Measurements from ENCODE around the gene COLQ.

COLQ gene

GRCh38 chr3:15490158-15490557 lies 31.3 kb downstream of the COLQ start:
- H3K4ac ChIP-seq (ENCODE audit: low read length), result no peak overlapping the region
- no CpG with 5 or more reads among the region's 2 CpGs for WGBS, 2 donors (ENCODE audit: extremely low coverage in 2 of 2, insufficient read length in 2 of 2, insufficient replicate concordance in 1 of 2)
- H4K8ac ChIP-seq (ENCODE audit: low read depth, low read length), result no peak overlapping the region
- no peak overlapping the region for H3K4me3 ChIP-seq (ENCODE audit: low read length in 2 of 2)
- no peak for DNase-seq (ENCODE audit: low spot score)
- peaks cover 0 to 4% of the 10 kb centered on the region in 2 donors for H3K36me3 ChIP-seq (replicated peaks in 1 of 2; ENCODE audit: control insufficient read depth in 2 of 2, insufficient read depth in 2 of 2, low read length in 2 of 2)
- H3K4me2 ChIP-seq (ENCODE audit: insufficient read depth, low read length, poor library complexity, severe bottlenecking), result no peak overlapping the region
- H3K9me3 ChIP-seq (replicated peaks in 1 of 2; ENCODE audit: control insufficient read depth in 2 of 2, insufficient read depth in 1 of 2, low read depth in 1 of 2, low read length in 2 of 2), result no peaks in the 10 kb centered on the region
- H3K27me3 ChIP-seq (ENCODE audit: control insufficient read depth in 3 of 3, insufficient read depth in 3 of 3, low read depth in 1 of 3, low read length in 3 of 3), result no peaks in the 10 kb centered on the region
- H2AFZ ChIP-seq (ENCODE audit: low read length), result no peak overlapping the region
- H3K23ac ChIP-seq (ENCODE audit: low read depth, low read length, poor library complexity), result no peak overlapping the region
- H3K79me1 ChIP-seq (ENCODE audit: low read depth, low read length), result no peaks in the 10 kb centered on the region
- H2BK120ac ChIP-seq (ENCODE audit: low read depth, low read length), result no peak overlapping the region
- no peak overlapping the region for H3K14ac ChIP-seq (ENCODE audit: low read length)
- no peak overlapping the region for H2BK15ac ChIP-seq (ENCODE audit: low read length)
- H4K91ac ChIP-seq (ENCODE audit: low read depth, low read length, poor library complexity), result no peak overlapping the region
- H3K27ac ChIP-seq (replicated peaks; ENCODE audit: low read length), result no peak overlapping the region
- no peak overlapping the region for H2BK5ac ChIP-seq (ENCODE audit: low read length)
- H2BK12ac ChIP-seq (ENCODE audit: low read length), result no peak overlapping the region
- no peak overlapping the region for H3K9ac ChIP-seq (ENCODE audit: low read depth, low read length, poor library complexity)
- H2AK5ac ChIP-seq (ENCODE audit: low read depth, low read length), result no peak overlapping the region
- H3K18ac ChIP-seq (ENCODE audit: low read length), result no peak overlapping the region
- H3K4me1 ChIP-seq (ENCODE audit: control insufficient read depth in 2 of 2, insufficient read depth in 1 of 2, low read depth in 1 of 2, low read length in 2 of 2), result peaks cover 0 to 3% of the 10 kb centered on the region in 2 donors

GRCh38 chr3:15488002-15488401 lies 33.5 kb downstream of the COLQ start:
- Histone ChIP-seq H3K36me3 (replicated peaks in 1 of 2; ENCODE audit: control insufficient read depth in 2 of 2, insufficient read depth in 2 of 2, low read length in 2 of 2) (peaks cover 0 to 4% of the 10 kb centered on the region in 2 donors), H3K4me3 (ENCODE audit: low read length in 2 of 2) (no peak overlapping the region), H2BK120ac (ENCODE audit: low read depth, low read length) (no peak overlapping the region), H3K27ac (replicated peaks; ENCODE audit: low read length) (no peak overlapping the region), H3K27me3 (ENCODE audit: control insufficient read depth in 3 of 3, insufficient read depth in 3 of 3, low read depth in 1 of 3, low read length in 3 of 3) (no peaks in the 10 kb centered on the region), H3K79me1 (ENCODE audit: low read depth, low read length) (no peaks in the 10 kb centered on the region), H2BK5ac (ENCODE audit: low read length) (no peak overlapping the region), H3K4me1 (ENCODE audit: control insufficient read depth in 2 of 2, insufficient read depth in 1 of 2, low read depth in 1 of 2, low read length in 2 of 2) (no peaks in the 10 kb centered on the region), H2AFZ (ENCODE audit: low read length) (no peak overlapping the region), H3K18ac (ENCODE audit: low read length) (no peak overlapping the region), H4K91ac (ENCODE audit: low read depth, low read length, poor library complexity) (no peak overlapping the region), H3K9me3 (replicated peaks in 1 of 2; ENCODE audit: control insufficient read depth in 2 of 2, insufficient read depth in 1 of 2, low read depth in 1 of 2, low read length in 2 of 2) (no peaks in the 10 kb centered on the region), H2AK5ac (ENCODE audit: low read depth, low read length) (no peak overlapping the region), H3K23ac (ENCODE audit: low read depth, low read length, poor library complexity) (no peak overlapping the region), H3K4ac (ENCODE audit: low read length) (no peak overlapping the region), H4K8ac (ENCODE audit: low read depth, low read length) (no peak overlapping the region), H3K14ac (ENCODE audit: low read length) (no peak overlapping the region), H3K4me2 (ENCODE audit: insufficient read depth, low read length, poor library complexity, severe bottlenecking) (no peak overlapping the region), H2BK15ac (ENCODE audit: low read length) (no peak overlapping the region), H3K9ac (ENCODE audit: low read depth, low read length, poor library complexity) (no peak overlapping the region), H2BK12ac (ENCODE audit: low read length) (no peak overlapping the region)
- no peak for DNase-seq (ENCODE audit: low spot score)
- no CpG with 5 or more reads among the region's 9 CpGs for WGBS, 2 donors (ENCODE audit: extremely low coverage in 2 of 2, insufficient read length in 2 of 2, insufficient replicate concordance in 1 of 2)

GRCh38 chr3:15486979-15487378 lies 34.5 kb downstream of the COLQ start:
- DNase-seq (ENCODE audit: low spot score), result no peak
- no peak overlapping the region for H3K18ac ChIP-seq (ENCODE audit: low read length)
- H2BK5ac ChIP-seq (ENCODE audit: low read length), result no peak overlapping the region
- H3K27me3 ChIP-seq (ENCODE audit: control insufficient read depth in 3 of 3, insufficient read depth in 3 of 3, low read depth in 1 of 3, low read length in 3 of 3), result no peaks in the 10 kb centered on the region
- no peak overlapping the region for H2AFZ ChIP-seq (ENCODE audit: low read length)
- no peaks in the 10 kb centered on the region for H3K79me1 ChIP-seq (ENCODE audit: low read depth, low read length)
- H3K36me3 ChIP-seq (replicated peaks in 1 of 2; ENCODE audit: control insufficient read depth in 2 of 2, insufficient read depth in 2 of 2, low read length in 2 of 2), result peaks cover 0 to 4% of the 10 kb centered on the region in 2 donors
- no peak overlapping the region for H3K9ac ChIP-seq (ENCODE audit: low read depth, low read length, poor library complexity)
- H3K23ac ChIP-seq (ENCODE audit: low read depth, low read length, poor library complexity), result no peak overlapping the region
- H3K4me3 ChIP-seq (ENCODE audit: low read length in 2 of 2), result no peak overlapping the region
- H3K4me1 ChIP-seq (ENCODE audit: control insufficient read depth in 2 of 2, insufficient read depth in 1 of 2, low read depth in 1 of 2, low read length in 2 of 2), result no peaks in the 10 kb centered on the region
- no peak overlapping the region for H3K27ac ChIP-seq (replicated peaks; ENCODE audit: low read length)
- H2BK15ac ChIP-seq (ENCODE audit: low read length), result no peak overlapping the region
- no peaks in the 10 kb centered on the region for H3K9me3 ChIP-seq (replicated peaks in 1 of 2; ENCODE audit: control insufficient read depth in 2 of 2, insufficient read depth in 1 of 2, low read depth in 1 of 2, low read length in 2 of 2)
- no peak overlapping the region for H4K8ac ChIP-seq (ENCODE audit: low read depth, low read length)
- no peak overlapping the region for H2AK5ac ChIP-seq (ENCODE audit: low read depth, low read length)
- H4K91ac ChIP-seq (ENCODE audit: low read depth, low read length, poor library complexity), result no peak overlapping the region
- no peak overlapping the region for H3K4ac ChIP-seq (ENCODE audit: low read length)
- no CpG with 5 or more reads among the region's 4 CpGs for WGBS, 2 donors (ENCODE audit: extremely low coverage in 2 of 2, insufficient read length in 2 of 2, insufficient replicate concordance in 1 of 2)
- H2BK12ac ChIP-seq (ENCODE audit: low read length), result no peak overlapping the region
- no peak overlapping the region for H3K14ac ChIP-seq (ENCODE audit: low read length)
- H3K4me2 ChIP-seq (ENCODE audit: insufficient read depth, low read length, poor library complexity, severe bottlenecking), result no peak overlapping the region
- no peak overlapping the region for H2BK120ac ChIP-seq (ENCODE audit: low read depth, low read length)

GRCh38 chr3:15486020-15486419 lies 35.5 kb downstream of the COLQ start:
- H2BK12ac ChIP-seq (ENCODE audit: low read length), result no peak overlapping the region
- no peaks in the 10 kb centered on the region for H3K27me3 ChIP-seq (ENCODE audit: control insufficient read depth in 3 of 3, insufficient read depth in 3 of 3, low read depth in 1 of 3, low read length in 3 of 3)
- no peak overlapping the region for H2BK120ac ChIP-seq (ENCODE audit: low read depth, low read length)
- H2AK5ac ChIP-seq (ENCODE audit: low read depth, low read length), result no peak overlapping the region
- WGBS, 2 donors (ENCODE audit: extremely low coverage in 2 of 2, insufficient read length in 2 of 2, insufficient replicate concordance in 1 of 2), result no CpG with 5 or more reads among the region's 2 CpGs
- H3K23ac ChIP-seq (ENCODE audit: low read depth, low read length, poor library complexity), result no peak overlapping the region
- H3K18ac ChIP-seq (ENCODE audit: low read length), result no peak overlapping the region
- no peak overlapping the region for H3K9ac ChIP-seq (ENCODE audit: low read depth, low read length, poor library complexity)
- H3K9me3 ChIP-seq (replicated peaks in 1 of 2; ENCODE audit: control insufficient read depth in 2 of 2, insufficient read depth in 1 of 2, low read depth in 1 of 2, low read length in 2 of 2), result no peaks in the 10 kb centered on the region
- no peak overlapping the region for H3K27ac ChIP-seq (replicated peaks; ENCODE audit: low read length)
- no peaks in the 10 kb centered on the region for H3K79me1 ChIP-seq (ENCODE audit: low read depth, low read length)
- H3K4ac ChIP-seq (ENCODE audit: low read length), result no peak overlapping the region
- no peak overlapping the region for H2BK5ac ChIP-seq (ENCODE audit: low read length)
- no peak overlapping the region for H4K91ac ChIP-seq (ENCODE audit: low read depth, low read length, poor library complexity)
- no peaks in the 10 kb centered on the region for H3K4me1 ChIP-seq (ENCODE audit: control insufficient read depth in 2 of 2, insufficient read depth in 1 of 2, low read depth in 1 of 2, low read length in 2 of 2)
- no peak overlapping the region for H3K4me3 ChIP-seq (ENCODE audit: low read length in 2 of 2)
- H2BK15ac ChIP-seq (ENCODE audit: low read length), result no peak overlapping the region
- peaks cover 0 to 4% of the 10 kb centered on the region in 2 donors for H3K36me3 ChIP-seq (replicated peaks in 1 of 2; ENCODE audit: control insufficient read depth in 2 of 2, insufficient read depth in 2 of 2, low read length in 2 of 2)
- DNase-seq (ENCODE audit: low spot score), result no peak
- no peak overlapping the region for H3K14ac ChIP-seq (ENCODE audit: low read length)
- no peak overlapping the region for H4K8ac ChIP-seq (ENCODE audit: low read depth, low read length)
- no peak overlapping the region for H2AFZ ChIP-seq (ENCODE audit: low read length)
- H3K4me2 ChIP-seq (ENCODE audit: insufficient read depth, low read length, poor library complexity, severe bottlenecking), result no peak overlapping the region
